Dermis microvascular lymphatic vessel endothelial cell (primary cell): ENCODE data around the gene CCR1. TPM values are rescaled to one million over a fixed set of nuclear protein-coding genes. Genes with fewer than 3 reads are reported as not detected.
A peak's percentile ranks its signal among the peaks of the same experiment; 100 is the strongest.

Experiments used
- DNase-seq, 2 donors: peaks; one replicate each; pipeline versions ENCODE4 v3.0.0 to v3.0.0-alpha.2; 2010; ENCODE audit warnings: low read depth in 2 of 2
- total RNA-seq: library from RNA; depleted of rRNA; stranded (reverse); fragments of >200 nt; gene quantifications from 2 replicates; pipeline ENCODE4 v1.2.1, GENCODE V29; 2014

CCR1 gene
- total RNA-seq: not detected in 2 replicates

DNA sequence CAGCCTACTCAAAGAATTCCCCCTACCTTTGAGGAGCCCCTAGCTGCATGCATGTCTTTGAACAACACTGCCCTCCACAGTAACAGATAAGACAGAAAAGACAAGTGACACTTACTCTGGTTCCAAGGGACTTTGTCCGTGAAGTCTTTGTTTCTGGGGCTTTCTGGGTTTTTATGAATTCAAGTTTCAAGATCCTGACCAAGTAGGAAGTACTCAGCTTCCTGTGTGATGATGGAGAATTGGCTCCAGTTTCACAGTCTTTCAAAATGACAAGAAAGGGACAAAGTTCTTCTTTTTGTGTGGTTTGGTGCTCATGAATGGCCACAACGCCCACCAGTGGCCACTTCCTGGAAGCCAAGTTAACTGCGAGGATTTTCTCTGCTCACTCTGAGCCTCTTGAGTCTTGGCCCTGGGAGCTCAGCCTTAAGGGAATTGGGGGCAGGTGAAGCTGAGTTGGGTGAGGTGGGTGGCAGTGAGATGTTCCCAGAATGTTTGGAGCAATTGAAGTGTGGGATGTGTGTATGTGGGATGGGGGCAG, at the start of gene CCR1:
Gene CCR1 (minus strand): TSS at position 147 of the 538 bp plus-strand sequence. CDS start 4,000 bp downstream, outside the sequence.
- no peak for DNase-seq

DNA sequence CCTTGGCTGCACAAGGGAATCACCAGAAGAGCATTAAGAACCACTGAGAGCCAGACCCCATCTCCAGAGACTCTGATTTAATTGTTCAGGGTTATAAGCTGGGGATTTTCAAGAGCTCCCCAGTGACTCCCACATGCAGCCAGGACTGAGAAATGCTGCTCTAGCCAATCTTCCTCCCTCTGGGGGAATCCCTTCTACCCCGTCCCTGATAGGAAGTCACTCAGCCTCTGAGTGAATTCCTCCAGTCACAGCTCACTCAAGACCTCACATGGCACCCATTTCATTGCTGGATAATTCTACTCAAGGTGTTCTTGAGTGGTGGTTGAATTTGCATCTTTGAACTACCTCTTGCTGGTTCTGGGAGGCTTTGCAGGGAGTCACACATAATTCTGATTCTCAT, 44.9 kb upstream of the CCR1 start:
- DNase-seq: no peak

GRCh38 chr3:46245146-46245545, 37.0 kb upstream of the CCR1 start:
- DNase-seq: no peak

GRCh38 chr3:46243560-46243959, 35.4 kb upstream of the CCR1 start:
- no peak for DNase-seq

- DNase-seq: no peak
Measured at GRCh38 chr3:46242120-46242519, 34.0 kb upstream of the CCR1 start, which contains the start of gene CCR3. TSS of gene CCR3 (plus strand) at chr3:46242460. CDS start at chr3:46265159, 22,699 bp downstream.

- no peak for DNase-seq
Measured at GRCh38 chr3:46239952-46240351, 31.8 kb upstream of the CCR1 start.

DNA sequence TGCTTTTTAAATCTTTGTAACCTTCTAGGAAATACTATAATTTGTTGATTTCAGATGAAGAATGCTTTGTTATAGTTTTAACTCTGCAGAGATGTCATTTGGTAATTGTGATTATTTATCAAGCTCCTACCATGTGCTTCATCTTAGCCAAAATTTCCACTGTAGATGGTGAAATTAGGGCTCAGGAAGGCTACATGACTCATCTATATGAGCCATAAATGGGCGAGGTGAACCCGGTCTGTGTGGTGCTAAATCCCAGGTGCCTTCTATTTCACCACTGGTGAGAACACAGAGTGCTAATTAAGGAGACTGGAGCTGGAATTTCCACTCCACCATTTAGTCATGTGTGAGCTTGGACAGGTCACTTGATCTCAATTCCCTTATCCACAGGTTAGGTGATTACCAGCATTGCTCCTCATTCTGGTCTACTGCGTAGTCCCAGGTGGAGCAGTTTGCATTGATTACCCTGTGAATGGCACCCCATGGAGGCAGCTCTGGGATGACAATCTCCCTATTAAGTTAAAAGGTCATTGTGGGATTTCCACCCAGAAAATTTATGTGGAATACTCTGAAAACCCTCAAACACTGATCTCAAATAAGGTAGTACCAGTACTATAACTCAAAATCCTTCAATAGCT, 31.3 kb upstream of the CCR1 start:
- DNase-seq: no peak

DNA sequence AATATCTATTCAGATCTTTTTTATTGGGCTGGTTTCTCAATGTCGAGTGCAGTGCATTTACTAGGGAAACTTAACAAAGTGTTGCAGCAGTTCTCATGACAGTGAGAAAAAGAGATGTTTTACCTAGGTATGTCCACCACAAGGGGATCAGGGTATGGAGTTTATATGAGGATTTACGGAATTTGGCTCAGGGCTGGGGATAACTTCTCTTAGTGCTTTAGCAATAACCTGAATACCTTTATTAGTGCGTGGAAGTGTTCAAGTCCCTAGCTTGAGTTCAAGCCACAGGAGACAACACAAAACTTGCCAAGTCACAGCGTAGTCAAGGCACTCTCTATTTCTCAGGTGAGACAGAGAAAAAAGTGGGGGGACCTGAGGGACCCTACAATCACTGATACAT, 30.3 kb upstream of the CCR1 start:
- no peak for DNase-seq

- DNase-seq: no peak
Measured at GRCh38 chr3:46236294-46237054, 28.4 kb upstream of the CCR1 start.

DNA sequence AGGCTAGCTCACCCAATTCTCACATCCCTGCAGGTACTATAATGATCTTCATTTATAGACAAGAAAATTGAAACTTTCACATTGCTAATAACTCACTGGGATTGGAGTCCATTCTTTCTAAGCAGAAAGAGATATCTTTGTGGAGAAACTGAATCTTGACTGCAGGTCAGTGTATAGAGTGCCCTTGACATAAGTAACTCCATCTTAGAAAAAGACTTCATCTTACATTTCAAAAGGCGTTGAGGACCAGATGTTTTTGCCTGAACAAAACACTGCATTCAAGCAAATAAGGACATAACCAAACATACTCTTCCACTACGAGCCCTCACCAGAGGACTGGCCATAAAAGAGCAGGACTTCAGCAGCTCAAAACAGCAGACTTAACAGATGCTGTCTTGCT, 27.3 kb upstream of the CCR1 start:
- no peak for DNase-seq

GRCh38 chr3:46233194-46233593, 25.1 kb upstream of the CCR1 start:
- no peak for DNase-seq

DNA sequence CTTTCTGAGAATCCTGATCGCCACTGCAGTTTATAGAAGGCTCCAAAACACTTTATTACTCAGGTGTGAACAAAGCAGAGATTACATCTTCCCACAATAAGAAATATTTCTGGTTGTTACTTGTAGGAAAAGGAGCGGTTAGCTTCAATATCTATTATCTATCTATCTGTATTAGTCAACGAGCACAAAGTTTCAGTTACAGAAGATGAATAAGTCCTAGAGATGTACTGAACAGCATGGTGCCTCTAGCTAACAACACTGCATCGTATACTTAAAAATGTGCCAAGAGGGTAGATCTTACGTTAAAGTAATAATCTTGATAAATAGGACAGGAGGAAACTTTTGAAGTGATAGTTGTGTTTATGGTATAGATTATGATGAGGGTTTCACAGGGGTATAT, 23.2 kb upstream of the CCR1 start:
- no peak for DNase-seq

GRCh38 chr3:46228260-46229242, 20.4 kb upstream of the CCR1 start:
- DNase-seq: no peak

- no peak for DNase-seq
Measured at GRCh38 chr3:46222435-46223161, 14.5 kb upstream of the CCR1 start.

DNA sequence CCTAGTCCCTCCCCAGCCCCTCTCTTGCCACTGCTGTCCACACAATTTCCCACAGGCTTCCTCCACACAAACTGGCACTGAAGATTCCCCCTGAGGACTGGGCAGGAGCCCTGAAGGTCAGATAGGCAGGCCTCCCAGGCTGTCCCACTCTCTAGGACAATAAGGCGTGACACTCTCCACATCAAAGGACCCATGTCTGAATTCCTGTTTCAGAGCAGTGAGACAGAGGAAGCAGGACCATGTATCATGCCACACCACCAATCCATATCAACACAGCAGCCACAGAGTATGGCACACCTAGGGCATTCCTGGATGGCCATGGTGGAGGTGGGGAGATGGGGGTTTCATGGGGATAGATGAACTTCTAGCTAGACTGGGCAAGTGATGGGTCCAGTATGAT, 13.8 kb upstream of the CCR1 start:
- DNase-seq: no peak

GRCh38 chr3:46221391-46221790, 13.3 kb upstream of the CCR1 start:
- DNase-seq: no peak

GRCh38 chr3:46218196-46218709, 10.1 kb upstream of the CCR1 start:
- DNase-seq: no peak

GRCh38 chr3:46215810-46216414, 7.8 kb upstream of the CCR1 start:
- no peak for DNase-seq

DNA sequence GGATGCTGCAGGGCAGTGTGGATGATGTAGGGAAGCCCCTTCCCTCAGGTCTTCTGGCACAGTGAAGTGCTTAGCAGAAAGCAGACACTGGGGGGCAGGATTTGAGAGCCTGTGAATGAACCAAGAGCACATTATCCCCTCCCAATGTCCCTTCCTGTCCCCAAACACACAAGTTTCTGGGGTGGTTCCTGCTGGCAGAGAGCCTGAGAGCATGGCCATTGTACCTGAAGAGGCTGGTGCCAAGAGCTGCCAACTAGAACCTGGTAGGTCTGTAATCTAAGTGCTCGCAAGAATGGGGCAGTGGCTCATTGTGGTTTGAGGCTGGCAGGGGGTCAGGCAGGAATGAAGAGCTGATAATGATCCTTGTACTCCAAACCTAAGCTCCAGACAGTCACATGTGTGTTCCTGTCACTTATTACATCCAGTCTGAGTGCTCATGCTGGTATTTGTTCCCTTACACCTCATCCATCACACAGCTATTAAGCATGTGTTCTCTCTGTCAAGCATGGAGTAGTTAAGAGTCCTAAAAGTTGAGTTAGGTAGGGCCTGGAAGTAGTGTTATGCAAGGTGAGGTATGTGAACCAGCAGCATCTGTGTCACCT, 6.7 kb upstream of the CCR1 start:
- DNase-seq: peak in 1 of 2 donors; percentile 6

DNA sequence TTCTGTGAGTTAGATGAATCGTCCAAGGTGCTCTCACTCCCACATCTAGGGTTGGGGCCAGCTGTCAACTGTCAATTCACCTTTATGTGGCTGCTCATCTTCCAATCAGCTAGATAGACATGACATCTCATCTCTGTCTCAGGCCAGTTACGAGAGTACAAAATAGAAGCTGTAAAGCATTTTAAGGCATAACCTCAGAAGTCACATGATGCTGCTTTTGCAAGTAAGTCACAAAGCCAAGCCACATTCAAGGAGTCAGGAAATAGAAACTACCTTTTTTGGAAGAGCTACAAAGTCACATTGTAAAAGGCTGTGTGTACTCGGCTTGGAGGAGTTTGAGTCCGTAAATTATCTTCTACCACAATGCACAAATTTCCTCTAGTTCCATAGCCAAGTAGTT, 5.1 kb upstream of the CCR1 start:
- DNase-seq: no peak
